HepG2 (cell line): Measurements from ENCODE around the gene KLC4. TPM values are rescaled to one million over a fixed set of nuclear protein-coding genes. Genes with fewer than 3 reads are reported as not detected.
A peak's percentile ranks its signal among the peaks of the same experiment; 100 is the strongest.

ENCODE experiments used
- ATAC-seq: fragments of 200-7000 bp; cut with Tn5 transposase; 3 replicates; pipeline ENCODE4 v1.9.1; 2020; ENCODE audit warnings: mild to moderate bottlenecking, moderate library complexity
- BruUV-seq: library from RNA; stranded (reverse); fragments of 400-500 nt; replicated peaks from 2 replicates; lab custom pipeline; 2021; lab: Mats Ljungman, UMichigan
- CTCF ChIA-PET: fragments of 300-600 bp; formaldehyde crosslinking; extraction: SDS; loops from one replicate; lab custom pipeline; 2021; ENCODE audit warnings: low total read pairs, inconsistent platforms, low intra/inter-chr PET ratio; lab: Yijun Ruan, JAX
- POLR2A ChIA-PET: fragments of 350-600 bp; sonication (Branson Sonifier 250); formaldehyde crosslinking; loops from one replicate; lab custom pipeline; 2020; ENCODE audit warnings: antibody characterized with exemption, inconsistent platforms; lab: Yijun Ruan, JAX
- DNase-seq: peaks from one replicate; pipeline ENCODE4 v3.0.0-alpha.2; 2015; ENCODE audit warnings: low spot score
- FAIRE-seq: peaks from 3 replicates; lab custom pipeline; 2011; peaks lifted over from hg19 to GRCh38; lab: Jason Lieb, UNC
- H2AFZ ChIP-seq: one replicate; pipeline ENCODE4 v1.6.1; 2011; ENCODE audit warnings: low read length, inconsistent platforms
- H3K27ac ChIP-seq: fragments of 300-600 bp; 3 replicates; pipeline ENCODE4 v1.8.0; 2011; ENCODE audit warnings: mixed run types, mild to moderate bottlenecking, mixed read lengths, low read length, inconsistent platforms; ENCODE audit not compliant: insufficient read depth; ENCODE audit errors: extremely low read length
- H3K27me3 ChIP-seq, 2 experiments: fragments of 200-600 bp in 1 of 2; 2 replicates in 1 of 2; 3 replicates in 1 of 2; pipeline versions ENCODE4 v1.6.0 to v1.8.0; 2011; ENCODE audit warnings: low read length in 2 of 2, mild to moderate bottlenecking in 2 of 2, moderate library complexity in 2 of 2, inconsistent platforms in 1 of 2; ENCODE audit not compliant: insufficient read depth in 2 of 2, control insufficient read depth in 1 of 2
- H3K36me3 ChIP-seq, 2 experiments: fragments of 200-600 bp in 1 of 2; replicated peaks in 1 of 2; 2 replicates in 1 of 2; 3 replicates in 1 of 2; pipeline versions ENCODE4 v1.5.1 to v1.8.0; 2011; ENCODE audit warnings: low read length in 2 of 2, inconsistent platforms in 1 of 2; ENCODE audit not compliant: insufficient read depth in 2 of 2, control insufficient read depth in 1 of 2
- H3K4me1 ChIP-seq: 2 replicates; pipeline ENCODE4 v1.5.1; 2012; ENCODE audit warnings: low read length, inconsistent platforms; ENCODE audit not compliant: insufficient read depth
- H3K4me2 ChIP-seq: 2 replicates; pipeline ENCODE4 v1.6.0; 2011; ENCODE audit warnings: low read depth, low read length, inconsistent platforms
- H3K4me3 ChIP-seq, 3 experiments: fragments of 200-600 bp in 1 of 3; sonication (generic), shearing (Covaris generic) in 1 of 3; replicated peaks in 1 of 3; 2 replicates each; pipeline ENCODE4 v1.5.1; 2011 to 2016; ENCODE audit warnings: low read length in 3 of 3, inconsistent platforms in 2 of 3, low read depth in 2 of 3, mild to moderate bottlenecking in 2 of 3, control low read depth in 1 of 3, mixed read lengths in 1 of 3; ENCODE audit not compliant: insufficient read depth in 1 of 3
- H3K79me2 ChIP-seq: one replicate; pipeline ENCODE4 v1.6.1; 2011; ENCODE audit warnings: low read length, inconsistent platforms; ENCODE audit not compliant: insufficient read depth
- H3K9ac ChIP-seq: 2 replicates; pipeline ENCODE4 v1.6.0; 2011; ENCODE audit warnings: mild to moderate bottlenecking, low read depth, low read length, inconsistent platforms; ENCODE audit not compliant: insufficient read depth
- H3K9me3 ChIP-seq: 2 replicates; pipeline ENCODE4 v1.5.1; 2012; ENCODE audit warnings: mild to moderate bottlenecking, low read length
- H4K20me1 ChIP-seq: 2 replicates; pipeline ENCODE4 v1.6.0; 2011; ENCODE audit warnings: inconsistent platforms, mild to moderate bottlenecking, low read length, moderate library complexity; ENCODE audit not compliant: insufficient read depth
- DDIT3 ChIP-seq: sonication (generic); formaldehyde crosslinking; IDR thresholded peaks from 2 replicates; pipeline ENCODE4 v1.4.0; 2020; ENCODE audit warnings: mild to moderate bottlenecking, missing genetic modification reagents
- DZIP1 ChIP-seq: sonication (generic); formaldehyde crosslinking; IDR thresholded peaks from 2 replicates; pipeline ENCODE4 v1.5.0; 2020; ENCODE audit warnings: mild to moderate bottlenecking, missing genetic modification reagents
- HNF4A ChIP-seq: sonication (generic); formaldehyde crosslinking; IDR thresholded peaks from 2 replicates; pipeline ENCODE4 v1.4.0; 2020; ENCODE audit warnings: missing genetic modification reagents
- HNRNPH1 ChIP-seq: fragments of 200-400 bp; formaldehyde crosslinking; optimal IDR thresholded peaks from 2 replicates; pipeline ENCODE3; 2017; ENCODE audit warnings: mild to moderate bottlenecking, low read depth, low read length
- JUNB ChIP-seq: sonication (generic); formaldehyde crosslinking; IDR thresholded peaks from 2 replicates; pipeline ENCODE4 v1.8.0; 2022; ENCODE audit warnings: missing genetic modification reagents, mild to moderate bottlenecking, borderline replicate concordance
- KDM6A ChIP-seq: IDR thresholded peaks from 2 replicates; pipeline ENCODE4 v1.6.1; 2016; ENCODE audit warnings: low read depth
- NCOA2 ChIP-seq: sonication (generic); formaldehyde crosslinking; IDR thresholded peaks from 2 replicates; pipeline ENCODE4 v1.8.0; 2022; ENCODE audit warnings: inconsistent platforms
- NFRKB ChIP-seq: fragments of 450-650 bp; IDR thresholded peaks from 2 replicates; pipeline ENCODE4 v1.6.1; 2017
- POGK ChIP-seq: sonication (generic); formaldehyde crosslinking; conservative IDR thresholded peaks from 2 replicates; pipeline ENCODE4 v1.8.0; 2022; ENCODE audit warnings: mild to moderate bottlenecking, moderate library complexity, missing genetic modification reagents
- SALL1 ChIP-seq: sonication (generic); formaldehyde crosslinking; IDR thresholded peaks from 2 replicates; pipeline ENCODE4 v1.8.0; 2022; ENCODE audit warnings: mild to moderate bottlenecking, missing genetic modification reagents
- SALL2 ChIP-seq: sonication (generic); formaldehyde crosslinking; IDR thresholded peaks from 2 replicates; pipeline ENCODE4 v1.8.1; 2023; ENCODE audit warnings: mild to moderate bottlenecking, missing genetic modification reagents, inconsistent platforms
- ZFYVE20 ChIP-seq: sonication (generic); formaldehyde crosslinking; IDR thresholded peaks from 2 replicates; pipeline ENCODE4 v1.8.0; 2023; ENCODE audit warnings: low read depth, mild to moderate bottlenecking, moderate library complexity, missing genetic modification reagents, borderline replicate concordance
- ZNF180 ChIP-seq: sonication (generic); formaldehyde crosslinking; IDR thresholded peaks from 2 replicates; pipeline ENCODE4 v1.4.0; 2020; ENCODE audit warnings: low read depth, missing genetic modification reagents, borderline replicate concordance
- ZNF740 ChIP-seq: sonication (generic); formaldehyde crosslinking; IDR thresholded peaks from 2 replicates; pipeline ENCODE4 v1.4.0; 2020; ENCODE audit warnings: missing genetic modification reagents
- WGBS: methylation state at CpG from one replicate; pipeline ENCODE4 v1.1.6; 2017; ENCODE audit warnings: low lambda C conversion rate; 5-methylcytosine and 5-hydroxymethylcytosine counted together
- in situ Hi-C: cut with HindIII; loops from 2 replicates; pipeline ENCODE4 v1.10.0; 2017; ENCODE audit warnings: low pct_unique_long_range_greater_than_20kb; ENCODE audit not compliant: extremely low pct_ligation_motif_present
- intact Hi-C: fragments of 100-400 bp; cut with micrococcal nuclease; formaldehyde crosslinking; loops from one replicate; pipeline ENCODE4 v1.10.0; 2022; ENCODE audit not compliant: unreplicated experiment
- polyA plus RNA-seq, 8 experiments: library from polyadenylated mRNA; depleted of rRNA in 3 of 8; stranded (reverse) in 7 of 8; unstranded in 1 of 8; fragments of >200 nt; fragmentation: Illumina TruSeq in 4 of 8; extraction: Trizol in 4 of 8; gene quantifications; 2 replicates each; pipeline versions ENCODE4 v1.2.1 to v1.2.3, GENCODE V29; 2011 to 2016; ENCODE audit warnings: low read depth in 4 of 8, missing spikeins in 1 of 8, mixed read lengths in 1 of 8; ENCODE audit not compliant: insufficient read depth in 1 of 8
- total RNA-seq, 5 experiments: library from RNA; depleted of rRNA; stranded (reverse); fragments of >200 nt; fragmentation: Illumina TruSeq; extraction: Trizol; gene quantifications; 2 replicates each; pipeline ENCODE4 v1.2.3, GENCODE V29; 2016; ENCODE audit warnings: low read depth in 1 of 5
- TF ChIP-seq, protein P1 (sequence below): sonication (generic); formaldehyde crosslinking; conservative IDR thresholded peaks from 2 replicates; pipeline ENCODE4 v1.4.0; 2020; ENCODE audit warnings: mild to moderate bottlenecking, missing genetic modification reagents, moderate library complexity

KLC4 gene
- total and polyA plus RNA-seq, 2 of the 13 experiments (the other 11 are each of a cell fraction or from before 2014, with no cell fraction given) = 45.4 to 70.4 TPM

DNA sequence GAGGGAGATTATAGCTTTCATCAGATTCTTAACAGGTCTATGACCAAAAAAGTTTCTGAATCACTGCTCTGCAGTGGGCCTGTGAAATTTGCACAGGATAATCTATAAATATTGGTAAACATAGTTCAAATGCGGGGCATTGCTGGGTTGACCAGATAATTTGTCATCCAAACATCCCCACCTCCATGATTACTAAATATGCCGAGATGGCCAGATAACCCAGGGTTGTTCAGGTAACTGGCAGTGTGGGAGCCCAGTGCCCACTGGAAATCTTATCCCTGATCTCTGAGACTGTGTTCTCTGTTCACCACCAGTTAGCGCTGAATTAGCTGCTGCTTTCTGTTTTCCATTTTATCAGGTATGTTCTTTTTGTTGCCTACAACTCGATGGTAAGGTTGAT, 38.1 kb downstream of the KLC4 start:
- Histone ChIP-seq H3K4me3 (no peak overlapping the region), H3K79me2 (peaks cover 69% of the 10 kb centered on the region), H3K36me3 (no peaks in the 10 kb centered on the region), H2AFZ (no peak overlapping the region), H4K20me1 (no peaks in the 10 kb centered on the region), H3K9ac (no peak overlapping the region), H3K4me2 (peak overlapping the region; percentile 67), H3K4me1 (peaks cover 54% of the 10 kb centered on the region), H3K27ac (peak overlapping the region; percentile 41), H3K9me3 (no peaks in the 10 kb centered on the region), H3K27me3 (no peaks in the 10 kb centered on the region; a peak in 1 of 5 replicates)
- intact Hi-C loops = no loop called here
- ChIA-PET POLR2A (interaction anchor here (0.8 to 3.5 kb wide), 5 partner anchors 21 to 169 kb away, joined by 3 to 22 read pairs (median 4); partner anchors contain the start of genes CNPY3, KLC4, MRPL2 and PTK7), CTCF (no interaction called here)
- no peak for DNase-seq
- BruUV-seq = no TSS peak
- WGBS = 73% methylated on average over 4 of the region's 4 CpGs
- in situ Hi-C loops = no loop called here
- FAIRE-seq = no peak
- no peak for ATAC-seq
- TF ChIP-seq HNRNPH1 (no peak), NFRKB (no peak), NCOA2 (no peak), KDM6A (CRISPR knock-in tag) (no peak), HNF4A (CRISPR knock-in tag) (no peak), POGK (CRISPR knock-in tag) (no peak), DZIP1 (CRISPR knock-in tag) (no peak), SALL2 (CRISPR knock-in tag) (no peak), DDIT3 (CRISPR knock-in tag) (no peak), ZFYVE20 (CRISPR knock-in tag) (no peak), ZNF180 (CRISPR knock-in tag) (no peak), SALL1 (CRISPR knock-in tag) (no peak), ZNF740 (no peak), JUNB (CRISPR knock-in tag) (no peak)
- TF ChIP-seq, protein P1, sequence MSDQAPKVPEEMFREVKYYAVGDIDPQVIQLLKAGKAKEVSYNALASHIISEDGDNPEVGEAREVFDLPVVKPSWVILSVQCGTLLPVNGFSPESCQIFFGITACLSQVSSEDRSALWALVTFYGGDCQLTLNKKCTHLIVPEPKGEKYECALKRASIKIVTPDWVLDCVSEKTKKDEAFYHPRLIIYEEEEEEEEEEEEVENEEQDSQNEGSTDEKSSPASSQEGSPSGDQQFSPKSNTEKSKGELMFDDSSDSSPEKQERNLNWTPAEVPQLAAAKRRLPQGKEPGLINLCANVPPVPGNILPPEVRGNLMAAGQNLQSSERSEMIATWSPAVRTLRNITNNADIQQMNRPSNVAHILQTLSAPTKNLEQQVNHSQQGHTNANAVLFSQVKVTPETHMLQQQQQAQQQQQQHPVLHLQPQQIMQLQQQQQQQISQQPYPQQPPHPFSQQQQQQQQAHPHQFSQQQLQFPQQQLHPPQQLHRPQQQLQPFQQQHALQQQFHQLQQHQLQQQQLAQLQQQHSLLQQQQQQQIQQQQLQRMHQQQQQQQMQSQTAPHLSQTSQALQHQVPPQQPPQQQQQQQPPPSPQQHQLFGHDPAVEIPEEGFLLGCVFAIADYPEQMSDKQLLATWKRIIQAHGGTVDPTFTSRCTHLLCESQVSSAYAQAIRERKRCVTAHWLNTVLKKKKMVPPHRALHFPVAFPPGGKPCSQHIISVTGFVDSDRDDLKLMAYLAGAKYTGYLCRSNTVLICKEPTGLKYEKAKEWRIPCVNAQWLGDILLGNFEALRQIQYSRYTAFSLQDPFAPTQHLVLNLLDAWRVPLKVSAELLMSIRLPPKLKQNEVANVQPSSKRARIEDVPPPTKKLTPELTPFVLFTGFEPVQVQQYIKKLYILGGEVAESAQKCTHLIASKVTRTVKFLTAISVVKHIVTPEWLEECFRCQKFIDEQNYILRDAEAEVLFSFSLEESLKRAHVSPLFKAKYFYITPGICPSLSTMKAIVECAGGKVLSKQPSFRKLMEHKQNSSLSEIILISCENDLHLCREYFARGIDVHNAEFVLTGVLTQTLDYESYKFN = no peak
